Measurements from ENCODE around the gene SPATA24.

The SPATA24 gene

DNA sequence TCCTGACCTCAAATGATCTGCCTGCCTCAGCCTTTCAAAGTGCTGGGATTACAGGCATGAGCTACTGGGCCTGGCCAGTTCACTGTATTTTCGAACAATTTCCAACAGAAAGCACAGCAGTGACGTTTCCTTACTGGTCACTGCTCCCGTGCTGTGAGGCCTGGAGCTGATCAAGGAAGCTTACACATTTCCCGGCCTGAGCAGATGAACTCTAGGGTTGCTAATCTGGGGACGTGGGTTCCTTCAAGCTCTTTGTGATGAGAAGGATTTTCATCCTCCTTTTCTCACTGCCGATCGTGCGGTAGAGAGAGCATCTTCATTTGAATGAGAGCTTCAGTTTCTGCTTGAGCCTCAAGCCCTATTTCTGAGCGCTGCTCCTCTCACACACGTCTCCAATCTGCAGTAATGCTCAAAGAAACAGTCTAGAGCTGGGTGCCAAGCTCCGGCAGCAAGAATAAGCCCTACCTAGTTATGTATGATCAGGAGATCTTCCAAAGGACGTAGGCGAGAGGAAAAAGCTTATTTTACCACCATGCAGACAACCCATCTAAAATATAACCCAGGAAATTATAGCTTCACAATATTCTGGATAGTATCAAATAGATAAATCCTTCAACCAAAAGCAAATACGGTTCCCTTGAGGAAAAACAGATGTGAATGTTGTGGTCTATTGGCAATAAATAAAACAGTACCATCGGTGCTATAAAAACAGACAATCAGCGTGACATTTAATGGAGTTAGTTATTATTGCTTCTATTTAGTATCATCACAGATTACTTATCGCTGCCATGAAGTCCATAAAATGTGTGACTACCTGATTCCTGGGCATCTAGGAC, 7.3 kb upstream of the SPATA24 start:
- TF ChIP-seq POLR2AphosphoS5 (IDR thresholded peaks at IDR 0.05; ENCODE audit: low read depth, low read length) (no peak), SIN3A (IDR thresholded peaks at IDR 0.05; ENCODE audit: borderline replicate concordance, insufficient read depth, low read length) (no peak), TAF1 (IDR thresholded peaks at IDR 0.05; ENCODE audit: borderline replicate concordance, insufficient read depth, low read length) (no peak)

DNA sequence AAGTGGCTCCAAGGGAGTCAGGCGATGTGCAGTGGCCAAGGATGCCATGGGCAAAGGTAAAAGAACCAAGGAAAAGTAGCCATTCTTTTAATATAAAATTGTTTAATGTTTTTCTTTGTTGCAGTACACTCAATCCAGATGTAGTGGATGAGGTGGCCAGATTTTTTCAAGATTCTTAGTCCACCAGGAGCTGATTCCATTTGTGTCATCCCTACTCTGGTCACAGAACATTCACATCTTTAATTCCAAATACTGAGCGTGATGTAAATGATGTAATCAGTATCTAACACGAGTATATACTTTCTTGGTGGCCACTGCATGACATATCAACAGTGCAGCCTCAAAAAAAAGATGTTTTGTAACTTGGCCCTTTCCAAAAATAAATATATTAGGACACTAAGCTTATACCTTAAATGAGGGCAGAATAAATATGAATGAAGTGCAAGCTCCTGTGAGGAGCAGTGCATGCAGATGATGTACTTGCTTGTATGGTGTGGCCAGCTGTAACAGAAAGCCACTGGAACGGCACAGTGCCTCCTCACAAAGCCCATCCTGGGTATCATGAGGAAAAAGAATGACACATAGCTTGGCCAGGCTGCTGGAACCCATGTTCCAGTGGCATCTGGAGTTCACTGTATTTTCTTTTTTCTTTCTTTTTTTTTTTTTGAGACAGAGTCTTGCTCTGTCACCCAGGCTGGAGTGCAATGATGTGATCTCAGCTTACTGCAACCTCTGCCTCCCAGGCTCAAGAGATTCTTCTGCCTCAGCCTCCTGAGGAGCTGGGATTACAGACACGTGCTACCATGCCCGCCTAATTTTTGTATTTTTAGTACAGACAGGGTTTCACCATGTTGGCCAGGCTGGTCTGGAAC, 6.5 kb upstream of the SPATA24 start:
- TF ChIP-seq, protein P1, sequence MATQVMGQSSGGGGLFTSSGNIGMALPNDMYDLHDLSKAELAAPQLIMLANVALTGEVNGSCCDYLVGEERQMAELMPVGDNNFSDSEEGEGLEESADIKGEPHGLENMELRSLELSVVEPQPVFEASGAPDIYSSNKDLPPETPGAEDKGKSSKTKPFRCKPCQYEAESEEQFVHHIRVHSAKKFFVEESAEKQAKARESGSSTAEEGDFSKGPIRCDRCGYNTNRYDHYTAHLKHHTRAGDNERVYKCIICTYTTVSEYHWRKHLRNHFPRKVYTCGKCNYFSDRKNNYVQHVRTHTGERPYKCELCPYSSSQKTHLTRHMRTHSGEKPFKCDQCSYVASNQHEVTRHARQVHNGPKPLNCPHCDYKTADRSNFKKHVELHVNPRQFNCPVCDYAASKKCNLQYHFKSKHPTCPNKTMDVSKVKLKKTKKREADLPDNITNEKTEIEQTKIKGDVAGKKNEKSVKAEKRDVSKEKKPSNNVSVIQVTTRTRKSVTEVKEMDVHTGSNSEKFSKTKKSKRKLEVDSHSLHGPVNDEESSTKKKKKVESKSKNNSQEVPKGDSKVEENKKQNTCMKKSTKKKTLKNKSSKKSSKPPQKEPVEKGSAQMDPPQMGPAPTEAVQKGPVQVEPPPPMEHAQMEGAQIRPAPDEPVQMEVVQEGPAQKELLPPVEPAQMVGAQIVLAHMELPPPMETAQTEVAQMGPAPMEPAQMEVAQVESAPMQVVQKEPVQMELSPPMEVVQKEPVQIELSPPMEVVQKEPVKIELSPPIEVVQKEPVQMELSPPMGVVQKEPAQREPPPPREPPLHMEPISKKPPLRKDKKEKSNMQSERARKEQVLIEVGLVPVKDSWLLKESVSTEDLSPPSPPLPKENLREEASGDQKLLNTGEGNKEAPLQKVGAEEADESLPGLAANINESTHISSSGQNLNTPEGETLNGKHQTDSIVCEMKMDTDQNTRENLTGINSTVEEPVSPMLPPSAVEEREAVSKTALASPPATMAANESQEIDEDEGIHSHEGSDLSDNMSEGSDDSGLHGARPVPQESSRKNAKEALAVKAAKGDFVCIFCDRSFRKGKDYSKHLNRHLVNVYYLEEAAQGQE (IDR thresholded peaks at IDR 0.05; ENCODE audit: insufficient read depth in 1 of 2, low read depth in 2 of 2, low read length in 2 of 2): no peak
- TF ChIP-seq FOXP2 (optimal IDR thresholded peaks at IDR 0.05; ENCODE audit: borderline replicate concordance, extremely low read depth, extremely low read length, insufficient read depth) (no peak), POLR2AphosphoS5 (IDR thresholded peaks at IDR 0.05; ENCODE audit: low read depth, low read length) (no peak), TAF1 (IDR thresholded peaks at IDR 0.05; ENCODE audit: borderline replicate concordance, insufficient read depth, low read length) (no peak), SIN3A (IDR thresholded peaks at IDR 0.05; ENCODE audit: borderline replicate concordance, insufficient read depth, low read length) (no peak)

DNA sequence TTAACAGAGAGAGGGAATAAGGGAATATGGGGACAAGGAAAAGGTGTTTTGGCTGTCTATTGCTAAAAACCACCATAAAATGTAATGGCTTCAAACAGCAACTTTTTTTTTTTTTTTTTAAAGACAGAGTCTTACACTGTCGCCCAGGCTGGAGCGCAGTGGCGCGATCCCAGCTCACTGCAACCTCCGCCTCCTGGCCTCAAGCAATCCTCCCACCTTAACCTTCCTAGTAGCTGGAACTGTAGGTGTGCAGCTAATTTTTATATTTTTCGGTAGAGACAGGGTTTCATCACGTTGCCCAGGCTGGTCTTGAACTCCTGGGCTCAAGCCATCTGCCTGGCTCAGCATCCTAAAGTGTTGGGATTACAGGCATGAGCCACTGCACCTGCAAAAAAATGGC, 4.3 kb upstream of the SPATA24 start:
- TF ChIP-seq SIN3A (IDR thresholded peaks at IDR 0.05; ENCODE audit: borderline replicate concordance, insufficient read depth, low read length) (no peak), TAF1 (IDR thresholded peaks at IDR 0.05; ENCODE audit: borderline replicate concordance, insufficient read depth, low read length) (no peak), POLR2AphosphoS5 (IDR thresholded peaks at IDR 0.05; ENCODE audit: low read depth, low read length) (no peak), FOXP2 (optimal IDR thresholded peaks at IDR 0.05; ENCODE audit: borderline replicate concordance, extremely low read depth, extremely low read length, insufficient read depth) (no peak)
- TF ChIP-seq, protein P1 (IDR thresholded peaks at IDR 0.05; ENCODE audit: insufficient read depth in 1 of 2, low read depth in 2 of 2, low read length in 2 of 2): no peak

DNA sequence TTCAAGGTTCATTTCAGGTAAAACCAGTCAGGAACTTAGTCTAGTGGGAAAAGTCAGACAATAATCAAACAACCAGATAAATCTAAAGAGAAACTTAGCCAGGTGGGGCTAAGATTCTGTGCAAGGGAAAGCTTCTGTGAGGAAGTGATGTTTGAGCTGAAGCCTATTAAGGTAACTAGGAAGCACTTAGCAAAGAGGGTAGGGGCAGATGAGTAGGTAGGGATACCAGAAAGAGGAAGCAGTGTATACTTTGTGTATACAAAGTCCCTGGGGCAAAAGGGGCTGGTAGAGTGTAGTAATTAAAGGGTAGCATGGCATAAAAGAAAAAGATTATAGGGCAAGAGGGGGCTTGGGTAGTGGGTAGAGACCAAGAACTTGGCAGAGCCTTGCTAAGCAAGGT, 3.6 kb upstream of the SPATA24 start:
- TF ChIP-seq POLR2AphosphoS5 (IDR thresholded peaks at IDR 0.05; ENCODE audit: low read depth, low read length) (no peak), TAF1 (IDR thresholded peaks at IDR 0.05; ENCODE audit: borderline replicate concordance, insufficient read depth, low read length) (no peak), SIN3A (IDR thresholded peaks at IDR 0.05; ENCODE audit: borderline replicate concordance, insufficient read depth, low read length) (no peak), FOXP2 (optimal IDR thresholded peaks at IDR 0.05; ENCODE audit: borderline replicate concordance, extremely low read depth, extremely low read length, insufficient read depth) (no peak)
- TF ChIP-seq, protein P1 (IDR thresholded peaks at IDR 0.05; ENCODE audit: insufficient read depth in 1 of 2, low read depth in 2 of 2, low read length in 2 of 2): no peak

DNA sequence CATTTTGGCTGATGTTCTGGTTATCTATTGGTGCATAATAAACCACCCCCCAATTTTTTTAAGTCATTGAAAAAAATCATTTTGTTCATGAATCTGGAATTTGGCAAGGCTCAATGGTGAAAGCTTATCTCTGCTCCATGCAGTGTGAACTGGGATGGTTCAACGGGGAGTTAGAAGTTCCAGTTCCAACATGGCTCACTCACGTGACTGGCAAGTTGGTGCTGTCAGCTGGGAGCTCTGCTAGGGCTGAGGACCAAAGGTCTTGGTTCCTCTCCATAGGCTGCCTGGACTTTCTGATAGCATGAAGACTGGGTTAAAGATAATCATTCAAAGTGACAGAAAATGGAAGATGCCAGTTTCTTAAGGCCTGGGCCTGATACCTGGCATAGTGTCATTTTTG, 3.1 kb upstream of the SPATA24 start:
- TF ChIP-seq SIN3A (IDR thresholded peaks at IDR 0.05; ENCODE audit: borderline replicate concordance, insufficient read depth, low read length): no peak
- no peak for TF ChIP-seq TAF1 (IDR thresholded peaks at IDR 0.05; ENCODE audit: borderline replicate concordance, insufficient read depth, low read length)
- TF ChIP-seq POLR2AphosphoS5 (IDR thresholded peaks at IDR 0.05; ENCODE audit: low read depth, low read length): no peak
- TF ChIP-seq FOXP2 (optimal IDR thresholded peaks at IDR 0.05; ENCODE audit: borderline replicate concordance, extremely low read depth, extremely low read length, insufficient read depth): no peak
- TF ChIP-seq, protein P1 (IDR thresholded peaks at IDR 0.05; ENCODE audit: insufficient read depth in 1 of 2, low read depth in 2 of 2, low read length in 2 of 2): no peak
